SK-N-SH (cell line): ENCODE results near the gene PET100. TPM values are rescaled to one million over a fixed set of nuclear protein-coding genes. Genes with fewer than 3 reads are reported as not detected.

Experiments
- CTCF ChIA-PET: fragments of 300-600, 350-600 bp; formaldehyde crosslinking; extraction: SDS; loops from one replicate; lab custom pipeline; 2021; lab: Yijun Ruan, JAX
- POLR2A ChIA-PET: fragments of 350-600 bp; sonication (Branson Sonifier 250); formaldehyde crosslinking; extraction: SDS; loops from one replicate; lab custom pipeline; 2020; ENCODE audit warnings: antibody characterized with exemption, inconsistent platforms; lab: Yijun Ruan, JAX
- DNase-seq: peaks from one replicate; pipeline ENCODE4 v3.0.0; 2012
- H2AFZ ChIP-seq: fragments of 200-600 bp; sonication (generic); 2 replicates; pipeline ENCODE4 v1.8.1; 2016; ENCODE audit warnings: antibody characterized with exemption, mild to moderate bottlenecking, low read depth
- H3F3A ChIP-seq: fragments of 200-600 bp; sonication (generic); replicated peaks from 2 replicates; pipeline ENCODE3; 2016; ENCODE audit warnings: antibody characterized with exemption, mild to moderate bottlenecking; ENCODE audit not compliant: insufficient read depth
- H3K27ac ChIP-seq, 2 experiments: fragments of 200-500 bp in 1 of 2; fragments of 200-600 bp in 1 of 2; sonication (Bioruptor generic) in 1 of 2; sonication (generic), shearing (Covaris generic) in 1 of 2; 2 replicates each; pipeline versions ENCODE4 v1.5.1 to v1.6.1; 2014 to 2016; ENCODE audit warnings: low read depth in 2 of 2, inconsistent platforms in 1 of 2, low read length in 1 of 2, mild to moderate bottlenecking in 1 of 2, mixed read lengths in 1 of 2
- H3K27me3 ChIP-seq: fragments of 200-600 bp; sonication (generic), shearing (Covaris generic); 2 replicates; pipeline ENCODE4 v1.6.1; 2016; ENCODE audit warnings: mixed run types; ENCODE audit not compliant: insufficient read depth
- H3K36me3 ChIP-seq, 2 experiments: fragments of 200-500 bp in 1 of 2; fragments of 200-600 bp in 1 of 2; sonication (Bioruptor generic) in 1 of 2; sonication (generic) in 1 of 2; replicated peaks in 1 of 2; 2 replicates each; pipeline versions ENCODE3 to v1.5.1; 2014 to 2016; ENCODE audit warnings: low read length in 1 of 2, mild to moderate bottlenecking in 1 of 2; ENCODE audit not compliant: insufficient read depth in 2 of 2, control insufficient read depth in 1 of 2
- H3K4me1 ChIP-seq, 2 experiments: fragments of 200-500 bp in 1 of 2; fragments of 200-600 bp in 1 of 2; sonication (Bioruptor generic) in 1 of 2; sonication (generic), shearing (Covaris generic) in 1 of 2; 2 replicates each; pipeline versions ENCODE4 v1.5.1 to v1.6.1; 2014 to 2016; ENCODE audit warnings: low read depth in 1 of 2, low read length in 1 of 2, mixed run types in 1 of 2; ENCODE audit not compliant: insufficient read depth in 2 of 2, control insufficient read depth in 1 of 2
- H3K4me2 ChIP-seq: fragments of 200-600 bp; sonication (generic), shearing (Covaris generic); 2 replicates; pipeline ENCODE4 v1.6.1; 2017; ENCODE audit warnings: mixed run types
- H3K4me3 ChIP-seq, 2 experiments: fragments of 200-500 bp in 1 of 2; fragments of 200-600 bp in 1 of 2; sonication (Bioruptor generic) in 1 of 2; sonication (generic), shearing (Covaris generic) in 1 of 2; 2 replicates each; pipeline versions ENCODE4 v1.5.1 to v1.8.1; 2014 to 2016; ENCODE audit warnings: low read depth in 2 of 2, inconsistent platforms in 1 of 2, low read length in 1 of 2, mild to moderate bottlenecking in 1 of 2, mixed read lengths in 1 of 2, moderate library complexity in 1 of 2
- H3K79me2 ChIP-seq: fragments of 200-600 bp; sonication (generic); 2 replicates; pipeline ENCODE4 v1.8.1; 2017; ENCODE audit warnings: mild to moderate bottlenecking; ENCODE audit not compliant: insufficient read depth
- H3K9ac ChIP-seq: fragments of 200-600 bp; sonication (generic); 2 replicates; pipeline ENCODE4 v1.6.1; 2017; ENCODE audit warnings: mixed run types
- H3K9me2 ChIP-seq: fragments of 200-600 bp; sonication (generic); 2 replicates; pipeline ENCODE4 v1.6.1; 2017; ENCODE audit warnings: mixed run types
- H3K9me3 ChIP-seq: fragments of 200-600 bp; sonication (generic); 2 replicates; pipeline ENCODE4 v1.6.1; 2017; ENCODE audit warnings: mixed run types, mild to moderate bottlenecking, moderate library complexity
- H4K20me1 ChIP-seq: fragments of 200-600 bp; sonication (generic); 2 replicates; pipeline ENCODE4 v1.6.1; 2017; ENCODE audit warnings: mild to moderate bottlenecking, mixed run types; ENCODE audit not compliant: insufficient read depth
- EP300 ChIP-seq, 2 experiments: IDR thresholded peaks; 2 replicates each; pipeline versions ENCODE4 v1.4.0 to v1.6.1; 2012; ENCODE audit warnings: borderline replicate concordance in 1 of 2, low read depth in 1 of 2, low read length in 1 of 2
- FOSL2 ChIP-seq: IDR thresholded peaks from 2 replicates; pipeline ENCODE4 v1.4.0; 2012; ENCODE audit warnings: low read depth, mild to moderate bottlenecking, moderate library complexity, borderline replicate concordance
- FOXJ3 ChIP-seq: sonication (generic); formaldehyde crosslinking; IDR thresholded peaks from 2 replicates; pipeline ENCODE4 v1.5.1; 2020; ENCODE audit warnings: mild to moderate bottlenecking, missing genetic modification reagents
- GABPA ChIP-seq: IDR thresholded peaks from 2 replicates; pipeline ENCODE4 v1.4.0; 2012; ENCODE audit warnings: low read depth, mild to moderate bottlenecking
- GATA2 ChIP-seq: sonication (generic); formaldehyde crosslinking; IDR thresholded peaks from 2 replicates; pipeline ENCODE4 v1.5.0; 2020; ENCODE audit warnings: mild to moderate bottlenecking, missing genetic modification reagents
- MEF2A ChIP-seq: IDR thresholded peaks from 2 replicates; pipeline ENCODE4 v1.4.0; 2012; ENCODE audit warnings: low read depth, borderline replicate concordance
- NRF1 ChIP-seq: IDR thresholded peaks from 2 replicates; pipeline ENCODE4 v1.6.1; 2012; ENCODE audit warnings: low read depth, mild to moderate bottlenecking, low read length
- RAD21 ChIP-seq: IDR thresholded peaks from 2 replicates; pipeline ENCODE4 v1.6.1; 2012; ENCODE audit warnings: mild to moderate bottlenecking, low read length
- SIN3A ChIP-seq: IDR thresholded peaks from 2 replicates; pipeline ENCODE4 v1.6.1; 2012; ENCODE audit warnings: low read depth, mild to moderate bottlenecking, low read length, moderate library complexity, borderline replicate concordance
- TCF12 ChIP-seq: IDR thresholded peaks from 2 replicates; pipeline ENCODE4 v1.4.0; 2012
- YY1 ChIP-seq: IDR thresholded peaks from 2 replicates; pipeline ENCODE4 v1.4.0; 2012; ENCODE audit warnings: low read depth, mild to moderate bottlenecking
- WGBS: methylation state at CpG from one replicate; pipeline ENCODE4 v1.1.6; 2017; ENCODE audit warnings: low lambda C conversion rate; 5-methylcytosine and 5-hydroxymethylcytosine counted together
- polyA plus RNA-seq, 3 experiments: library from polyadenylated mRNA; depleted of rRNA; stranded (reverse); fragments of >200 nt; gene quantifications; 2 replicates each; pipeline ENCODE4 v1.2.3, GENCODE V29; 2012
- TF ChIP-seq, protein P1 (sequence below): fragments of 150-350 bp; IDR thresholded peaks from 2 replicates; pipeline ENCODE4 v1.6.1; 2017; ENCODE audit warnings: antibody characterized with exemption, low read length, low read depth, borderline replicate concordance
- TF ChIP-seq, protein P2 (sequence below): IDR thresholded peaks from 2 replicates; pipeline ENCODE4; 2012

Gene PET100
- polyA plus RNA-seq, 1 of the 3 experiments (the other 2 are of a cell fraction), result 48.1 TPM

DNA sequence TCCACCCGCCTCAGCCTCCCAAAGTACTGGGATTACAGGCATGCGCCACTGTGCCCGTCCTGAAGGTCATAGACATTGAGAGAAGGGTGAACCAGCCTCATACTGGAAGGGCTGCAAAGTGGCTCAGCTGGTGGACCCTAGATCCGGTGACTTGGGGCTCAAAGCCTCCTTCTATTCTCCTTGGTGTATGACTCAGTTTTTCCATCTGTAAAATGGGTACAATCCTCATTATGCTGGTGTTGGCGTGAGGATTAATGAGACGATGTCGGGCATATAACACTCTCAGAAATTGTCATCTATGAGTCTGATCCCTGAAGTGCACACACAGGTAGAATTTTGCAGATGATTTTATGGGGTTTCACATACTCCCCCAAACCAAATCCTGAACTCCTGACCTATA, 39.8 kb upstream of the PET100 start:
- H2AFZ ChIP-seq, result no peak overlapping the region
- no peaks in the 10 kb centered on the region for H3K9me2 ChIP-seq
- H3K36me3 ChIP-seq, result no peaks in the 10 kb centered on the region
- no peak overlapping the region for H3K4me3 ChIP-seq
- no peak for TF ChIP-seq EP300 (IDR thresholded peaks at IDR 0.05; ENCODE audit: borderline replicate concordance in 1 of 2, low read depth in 1 of 2, low read length in 1 of 2)
- TF ChIP-seq, protein P1, sequence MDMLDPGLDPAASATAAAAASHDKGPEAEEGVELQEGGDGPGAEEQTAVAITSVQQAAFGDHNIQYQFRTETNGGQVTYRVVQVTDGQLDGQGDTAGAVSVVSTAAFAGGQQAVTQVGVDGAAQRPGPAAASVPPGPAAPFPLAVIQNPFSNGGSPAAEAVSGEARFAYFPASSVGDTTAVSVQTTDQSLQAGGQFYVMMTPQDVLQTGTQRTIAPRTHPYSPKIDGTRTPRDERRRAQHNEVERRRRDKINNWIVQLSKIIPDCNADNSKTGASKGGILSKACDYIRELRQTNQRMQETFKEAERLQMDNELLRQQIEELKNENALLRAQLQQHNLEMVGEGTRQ, result no peak
- TF ChIP-seq YY1, result no peak
- TF ChIP-seq RAD21, result no peak
- no peak for TF ChIP-seq TCF12
- no peak for TF ChIP-seq GATA2 (CRISPR knock-in tag)
- no peak for TF ChIP-seq FOSL2
- no peak for TF ChIP-seq FOXJ3 (CRISPR knock-in tag)
- TF ChIP-seq, protein P2, sequence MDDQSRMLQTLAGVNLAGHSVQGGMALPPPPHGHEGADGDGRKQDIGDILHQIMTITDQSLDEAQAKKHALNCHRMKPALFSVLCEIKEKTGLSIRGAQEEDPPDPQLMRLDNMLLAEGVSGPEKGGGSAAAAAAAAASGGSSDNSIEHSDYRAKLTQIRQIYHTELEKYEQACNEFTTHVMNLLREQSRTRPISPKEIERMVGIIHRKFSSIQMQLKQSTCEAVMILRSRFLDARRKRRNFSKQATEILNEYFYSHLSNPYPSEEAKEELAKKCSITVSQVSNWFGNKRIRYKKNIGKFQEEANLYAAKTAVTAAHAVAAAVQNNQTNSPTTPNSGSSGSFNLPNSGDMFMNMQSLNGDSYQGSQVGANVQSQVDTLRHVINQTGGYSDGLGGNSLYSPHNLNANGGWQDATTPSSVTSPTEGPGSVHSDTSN, result no peak
- no peak for TF ChIP-seq MEF2A
- no peak for TF ChIP-seq SIN3A
- TF ChIP-seq NRF1, result no peak
- H3K4me2 ChIP-seq, result no peak overlapping the region
- 43% methylated on average over 7 of the region's 7 CpGs for WGBS
- no peak overlapping the region for H3K9ac ChIP-seq
- no peaks in the 10 kb centered on the region for H3K79me2 ChIP-seq
- no peaks in the 10 kb centered on the region for H3F3A ChIP-seq
- H4K20me1 ChIP-seq, result no peaks in the 10 kb centered on the region
- DNase-seq, result no peak
- no peak overlapping the region for H3K27ac ChIP-seq
- no peaks in the 10 kb centered on the region for H3K4me1 ChIP-seq
- no peaks in the 10 kb centered on the region for H3K9me3 ChIP-seq
- ChIA-PET CTCF (interaction anchor here (1.4 to 3.4 kb wide), 3 partner anchors 21 to 91 kb away, joined by 4 to 15 read pairs (median 5); partner anchors contain the start of gene TRAPPC5), POLR2A (no interaction called here)
- H3K27me3 ChIP-seq, result peaks cover 25% of the 10 kb centered on the region; the same call in 1 of the 2 replicates

DNA sequence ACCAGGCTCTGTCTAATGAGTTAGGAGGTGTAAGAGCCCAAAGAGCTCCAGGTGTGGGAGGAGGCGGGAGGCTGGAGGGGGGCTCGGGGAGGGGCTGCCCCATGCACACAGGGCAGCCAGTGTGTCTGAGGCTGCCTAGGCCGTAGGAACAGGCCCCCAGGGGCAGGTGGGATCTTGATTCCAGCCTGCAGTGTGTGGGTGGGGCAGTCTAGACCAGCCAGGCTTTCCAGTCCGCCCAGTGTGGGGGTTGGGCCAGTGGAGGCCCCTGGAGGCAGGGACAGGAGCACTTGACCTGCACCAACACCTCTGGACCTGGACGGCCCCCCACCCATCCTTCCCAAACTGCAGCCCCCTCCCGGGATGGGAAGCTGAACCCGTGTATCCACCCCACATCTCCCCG, 39.3 kb upstream of the PET100 start:
- Histone ChIP-seq H3K4me1 (no peaks in the 10 kb centered on the region), H3K9me2 (no peaks in the 10 kb centered on the region), H3K4me2 (no peak overlapping the region), H3K9me3 (no peaks in the 10 kb centered on the region), H3K36me3 (no peaks in the 10 kb centered on the region), H4K20me1 (no peaks in the 10 kb centered on the region), H3K79me2 (no peaks in the 10 kb centered on the region), H3K4me3 (no peak overlapping the region), H3F3A (no peaks in the 10 kb centered on the region), H2AFZ (no peak overlapping the region), H3K27me3 (peaks cover 26% of the 10 kb centered on the region; the same call in 1 of the 2 replicates), H3K27ac (no peak overlapping the region), H3K9ac (no peak overlapping the region)
- no peak for DNase-seq
- POLR2A ChIA-PET, result no interaction called here
- CTCF ChIA-PET, result interaction anchor here (1.3 to 3.4 kb wide), 3 partner anchors 22 to 210 kb away, joined by 4 to 15 read pairs (median 4); no protein-coding TSS in a partner anchor
- no peak for TF ChIP-seq GABPA
- TF ChIP-seq SIN3A, result no peak
- 26% methylated on average over 4 of the region's 8 CpGs for WGBS
